ENCODE data around the gene SLC17A2.

The SLC17A2 gene, protein sequence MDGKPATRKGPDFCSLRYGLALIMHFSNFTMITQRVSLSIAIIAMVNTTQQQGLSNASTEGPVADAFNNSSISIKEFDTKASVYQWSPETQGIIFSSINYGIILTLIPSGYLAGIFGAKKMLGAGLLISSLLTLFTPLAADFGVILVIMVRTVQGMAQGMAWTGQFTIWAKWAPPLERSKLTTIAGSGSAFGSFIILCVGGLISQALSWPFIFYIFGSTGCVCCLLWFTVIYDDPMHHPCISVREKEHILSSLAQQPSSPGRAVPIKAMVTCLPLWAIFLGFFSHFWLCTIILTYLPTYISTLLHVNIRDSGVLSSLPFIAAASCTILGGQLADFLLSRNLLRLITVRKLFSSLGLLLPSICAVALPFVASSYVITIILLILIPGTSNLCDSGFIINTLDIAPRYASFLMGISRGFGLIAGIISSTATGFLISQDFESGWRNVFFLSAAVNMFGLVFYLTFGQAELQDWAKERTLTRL

DNA sequence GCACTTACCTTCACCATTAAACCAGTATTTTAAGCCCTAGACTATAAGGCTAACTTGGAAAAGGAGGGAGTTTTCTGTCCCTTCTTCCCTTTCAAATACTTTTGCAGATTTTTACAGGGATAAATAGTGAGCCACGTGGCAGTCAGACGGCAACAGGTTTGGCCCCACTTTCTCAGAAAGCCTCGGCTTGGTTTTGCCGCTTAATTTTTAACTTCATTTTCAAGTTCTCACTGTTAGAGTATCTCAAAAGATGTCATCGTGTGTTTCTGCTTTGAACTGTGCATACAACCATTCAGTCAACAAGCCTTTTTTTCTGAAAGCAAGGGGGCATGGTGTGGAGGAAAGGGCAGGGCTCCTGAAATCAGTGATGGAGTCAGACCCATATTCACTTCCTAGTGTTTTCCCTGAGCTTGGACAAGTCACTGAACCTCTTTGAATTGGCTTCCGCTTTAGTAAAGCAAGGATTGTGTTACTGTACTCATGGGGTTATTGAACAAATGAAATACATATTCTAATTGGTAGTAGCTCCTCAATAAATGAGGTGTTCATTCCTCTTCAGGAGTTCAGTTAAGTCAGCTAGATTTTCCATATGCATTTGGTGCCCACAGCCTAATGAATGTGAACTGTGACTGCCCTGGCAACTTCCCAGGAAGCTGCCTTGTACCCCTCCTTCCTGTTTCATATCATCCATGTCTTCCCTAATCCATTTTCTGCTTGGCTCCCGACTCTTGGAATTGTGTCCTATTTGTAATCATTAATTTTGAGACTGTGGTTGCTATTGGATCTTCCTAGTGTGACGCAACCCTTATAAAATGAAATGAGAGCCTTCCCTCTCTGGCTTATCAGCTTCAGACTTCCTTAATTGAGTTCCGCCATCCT, at the start of gene SLC17A2:
Gene SLC17A2 (minus strand): TSS at position 160 of the 879 bp plus-strand sequence. CDS start 4,895 bp downstream, outside the sequence.
- DNase-seq: no peak

DNA sequence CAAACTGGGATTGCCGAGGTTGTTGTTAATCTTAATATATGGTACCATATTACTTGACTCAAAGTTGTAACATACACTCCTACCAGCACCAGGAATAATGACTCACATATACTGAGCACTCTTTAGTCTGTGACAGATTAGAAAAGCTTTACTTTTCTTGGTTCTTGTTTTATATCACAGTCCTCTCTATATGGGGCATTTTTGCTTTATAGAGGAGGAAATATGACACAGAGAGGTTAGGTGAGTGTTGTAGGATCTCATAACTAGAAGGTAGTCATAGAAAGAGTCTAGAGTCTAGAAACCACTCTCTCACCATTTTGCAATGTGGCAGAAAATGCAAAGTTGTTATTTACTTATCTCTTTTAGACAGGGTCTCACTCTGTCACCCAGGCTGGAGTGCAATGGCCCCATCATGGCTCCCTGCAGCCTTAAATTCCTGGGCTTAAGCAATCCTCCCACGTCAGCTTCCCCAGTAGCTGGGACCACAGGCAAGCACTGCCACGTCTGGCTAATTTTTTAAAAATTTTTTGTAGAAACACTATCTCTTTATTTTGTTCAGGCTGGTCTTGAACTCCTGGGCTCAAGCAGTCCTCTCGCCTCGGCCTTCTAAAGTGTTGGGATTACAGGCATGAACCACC, 45.6 kb upstream of the SLC17A2 start:
- no peak for DNase-seq

DNA sequence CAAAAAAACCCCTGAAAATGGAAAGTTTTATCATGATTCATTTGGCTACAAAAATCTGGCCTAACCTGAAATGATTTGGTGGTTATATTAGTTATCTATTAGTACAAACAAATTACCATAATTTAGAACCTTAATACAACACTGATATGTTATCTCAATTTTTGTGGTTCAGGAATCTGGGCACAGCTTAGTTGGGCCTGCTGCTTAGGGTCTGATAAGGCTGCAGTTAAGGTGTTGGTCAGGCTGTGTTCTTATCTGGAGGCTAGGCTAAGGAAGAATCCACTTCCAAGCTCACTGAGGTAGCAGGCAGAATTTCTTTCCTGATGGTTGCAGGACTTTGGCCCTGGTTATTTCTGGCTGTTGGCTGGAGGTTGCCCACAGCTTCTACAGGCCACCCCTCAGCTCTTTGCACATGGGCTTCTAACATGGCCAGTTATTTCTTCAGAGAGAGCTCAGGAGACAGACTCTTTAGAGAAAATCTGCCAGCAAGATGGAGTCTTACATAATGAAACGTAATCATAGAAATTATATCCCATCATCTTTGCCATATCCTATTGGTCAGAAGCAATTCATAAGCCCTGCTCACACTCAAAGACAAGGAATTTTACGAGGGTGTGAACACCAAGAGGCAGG, 43.5 kb upstream of the SLC17A2 start:
- DNase-seq: no peak

DNA sequence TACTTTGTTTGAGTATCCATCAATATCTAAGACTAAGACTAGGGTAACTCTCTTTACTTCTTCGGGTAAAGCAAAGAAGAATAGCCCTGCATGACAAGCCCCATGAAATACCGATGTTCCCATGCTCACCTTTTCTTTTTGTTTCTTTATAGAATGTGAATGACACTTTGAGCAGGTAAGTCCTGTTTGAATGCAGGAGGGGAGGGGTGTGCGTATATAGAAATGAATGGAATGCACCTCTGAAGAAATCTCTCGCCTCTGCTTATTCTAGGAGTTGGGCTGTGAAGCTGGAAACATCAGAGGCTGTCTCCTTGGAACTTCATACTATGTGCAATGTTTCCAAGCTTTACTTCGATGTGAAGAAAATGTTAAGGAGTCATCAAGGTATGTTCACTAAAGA, 42.4 kb upstream of the SLC17A2 start:
- DNase-seq: no peak

DNA sequence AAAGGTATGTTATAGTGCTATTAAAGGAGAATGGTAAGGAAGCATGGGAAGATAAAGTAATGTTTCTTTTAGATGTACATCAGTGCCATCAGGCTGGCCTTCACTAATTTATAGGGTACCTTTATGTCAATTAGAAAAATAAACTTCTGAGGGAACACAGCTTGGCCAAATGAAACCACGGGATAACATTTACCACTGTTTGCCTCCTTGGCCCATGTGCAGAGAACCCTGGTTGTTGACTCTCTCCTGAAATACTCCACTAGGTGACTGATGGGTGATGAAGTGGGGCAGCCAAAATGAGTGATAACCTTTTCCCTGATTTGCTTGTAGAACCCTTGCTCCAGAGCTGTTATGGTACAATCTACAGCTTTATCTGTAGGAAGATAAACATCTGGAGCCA, 41.6 kb upstream of the SLC17A2 start:
- DNase-seq: no peak

DNA sequence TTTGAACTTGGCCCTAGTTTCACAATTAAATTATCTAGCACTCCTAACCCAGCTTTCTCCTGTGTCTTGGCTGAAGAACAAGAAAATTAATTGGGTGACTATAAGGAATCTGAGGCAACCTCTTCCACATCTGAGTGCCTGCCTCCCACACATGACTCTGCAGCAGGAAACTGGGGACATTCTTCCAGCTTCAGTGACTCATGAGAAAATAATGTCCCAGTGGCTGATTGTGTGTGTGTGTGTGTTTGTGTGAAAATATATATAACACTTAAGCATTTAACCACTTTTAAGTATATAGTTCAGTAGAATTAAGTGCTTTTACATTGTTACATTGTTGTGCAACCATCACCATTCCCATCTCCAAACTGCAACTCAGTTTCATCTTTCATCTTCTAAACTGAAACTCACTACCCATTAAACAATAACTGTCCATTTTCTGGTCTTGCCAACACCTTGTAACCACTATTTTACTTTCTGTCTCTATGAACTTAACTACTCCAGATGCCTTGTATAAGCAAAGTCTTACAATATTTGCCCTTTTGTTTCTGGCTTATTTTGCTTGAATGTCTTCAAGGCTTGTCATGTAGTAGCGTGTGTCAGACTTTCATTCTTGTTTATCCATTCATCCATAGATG, 40.8 kb upstream of the SLC17A2 start:
- no peak for DNase-seq

DNA sequence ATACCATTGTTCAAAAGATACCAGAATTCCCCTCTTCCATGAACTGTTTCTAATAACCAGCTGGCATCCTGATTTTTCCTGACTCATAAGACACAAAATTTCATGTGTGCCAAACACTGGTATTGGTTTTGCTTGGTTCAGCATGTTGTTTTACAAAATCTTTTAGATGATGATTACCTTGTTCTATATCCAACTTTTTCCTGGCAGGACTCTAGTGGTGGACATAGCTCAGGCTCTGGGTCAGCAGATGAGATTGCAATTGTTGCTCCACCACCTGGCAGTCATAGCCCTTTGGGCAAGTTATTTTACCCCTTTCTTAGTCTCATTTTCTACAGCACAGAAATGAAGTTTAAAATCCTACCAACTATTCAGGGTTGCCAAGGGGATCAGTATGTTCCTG, 38.3 kb upstream of the SLC17A2 start:
- DNase-seq: no peak

DNA sequence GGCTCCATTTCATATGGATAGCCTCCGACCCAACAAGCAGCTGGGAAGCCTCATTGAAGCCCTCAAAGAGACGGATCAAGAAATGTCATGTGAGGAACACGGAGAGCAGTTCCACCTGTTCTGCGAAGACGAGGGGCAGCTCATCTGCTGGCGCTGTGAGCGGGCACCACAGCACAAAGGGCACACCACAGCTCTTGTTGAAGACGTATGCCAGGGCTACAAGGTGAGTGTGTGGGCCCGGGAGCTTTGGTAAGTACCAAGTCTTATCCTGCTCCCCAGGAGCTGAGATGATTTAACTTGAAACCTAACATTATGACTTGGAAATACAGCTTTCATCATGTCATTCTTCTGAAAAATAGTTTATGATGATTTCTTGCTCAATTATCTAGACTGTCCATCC, 36.2 kb upstream of the SLC17A2 start:
- DNase-seq: no peak

DNA sequence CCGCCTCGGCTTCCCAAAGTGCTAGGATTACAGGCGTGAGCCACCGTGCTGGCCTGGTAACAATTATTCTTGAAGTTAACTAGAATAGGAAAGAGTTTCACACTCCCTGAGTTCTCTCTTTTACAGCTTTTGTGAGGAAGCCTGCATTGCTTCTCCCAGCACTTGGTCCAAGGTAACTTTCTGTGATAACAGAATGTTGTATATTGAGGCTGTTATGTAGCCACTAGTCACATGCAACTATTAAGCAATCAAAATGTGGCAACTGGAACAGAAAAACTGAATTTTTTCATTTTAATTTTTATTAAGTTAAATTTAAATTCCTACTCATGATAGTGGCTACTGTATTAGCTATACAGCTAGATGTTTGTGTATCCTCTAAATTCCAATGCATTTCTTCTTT, 34.6 kb upstream of the SLC17A2 start:
- DNase-seq: no peak

DNA sequence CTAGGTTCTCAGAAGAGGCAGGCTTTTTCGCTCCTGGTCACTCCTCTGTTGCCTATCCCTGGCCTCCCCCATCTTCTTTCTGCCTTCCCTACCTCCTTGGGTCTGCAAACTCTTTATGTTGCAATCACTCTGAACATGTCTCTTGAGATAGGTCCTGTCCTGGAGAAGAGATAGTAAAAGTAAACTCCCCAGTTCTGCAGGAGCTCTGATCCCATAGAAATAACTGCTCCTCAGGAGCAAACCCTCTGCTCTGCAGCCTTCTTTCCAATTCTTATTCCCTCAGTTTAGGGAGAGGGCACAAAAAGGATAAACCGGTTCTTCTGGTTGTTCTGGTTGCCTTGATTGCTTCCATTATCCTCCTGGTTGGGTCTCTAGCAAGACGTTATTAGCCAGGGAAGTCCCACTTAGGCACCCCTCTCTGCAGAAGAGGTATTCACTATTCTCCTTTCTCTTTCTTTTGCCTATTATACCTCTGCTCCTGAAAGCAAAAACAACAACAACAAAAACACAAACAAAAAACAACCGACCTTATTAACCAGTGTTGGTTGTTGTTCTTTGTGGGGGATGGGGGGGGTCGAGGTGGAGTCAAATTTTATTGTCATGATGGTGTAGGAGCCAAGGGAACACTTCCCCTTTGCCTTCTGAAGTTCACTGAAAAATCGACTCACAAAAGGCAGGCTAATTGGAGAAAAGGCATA, 33.1 kb upstream of the SLC17A2 start:
- no peak for DNase-seq

DNA sequence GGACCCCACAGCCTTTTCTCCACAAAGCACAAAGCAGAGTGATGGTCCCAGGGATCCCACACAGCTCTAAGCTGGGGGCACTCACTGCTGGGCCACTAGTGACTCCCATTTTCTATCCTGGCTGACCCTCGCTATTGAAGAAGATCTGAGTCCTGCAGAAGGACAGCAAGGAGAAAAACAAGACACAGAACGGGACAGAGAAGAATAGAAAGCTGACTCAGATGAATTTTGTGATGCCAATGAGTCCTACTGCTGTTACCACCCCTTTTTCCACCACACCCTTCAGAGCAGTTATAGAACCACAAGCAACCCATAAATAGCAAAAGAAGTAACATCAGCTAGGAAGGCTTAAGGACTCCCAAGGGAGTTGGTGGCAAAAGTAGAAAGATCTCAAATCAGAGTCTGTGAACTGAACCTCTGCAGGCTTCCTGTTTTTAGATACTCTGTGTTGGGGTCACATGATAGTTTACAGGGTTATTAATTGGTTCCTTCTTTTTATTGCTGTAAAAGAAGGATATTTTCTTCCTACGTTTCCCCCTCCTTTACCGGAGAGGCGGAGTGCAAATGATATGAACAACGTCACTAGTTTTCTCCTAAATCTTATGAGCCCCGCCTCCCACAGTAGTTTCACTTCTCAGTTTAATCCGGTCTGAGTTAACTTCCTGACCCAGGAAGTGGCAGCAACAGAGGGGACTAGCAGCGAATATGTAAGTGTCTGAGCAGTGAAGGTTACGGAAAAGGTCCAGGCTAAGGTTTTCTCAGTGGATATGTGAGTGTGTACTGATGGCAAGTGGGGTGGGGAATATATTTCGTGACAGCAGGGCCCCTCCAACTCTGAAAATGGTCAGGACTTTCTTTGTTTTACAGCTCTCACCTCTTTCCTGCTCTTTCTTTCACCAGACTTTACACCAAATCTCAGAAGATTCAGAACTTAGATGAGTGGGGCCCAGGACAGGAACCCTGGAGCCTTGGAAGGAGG, 31.9 kb upstream of the SLC17A2 start, which contains the start of gene TRIM38:
Gene TRIM38 (plus strand): TSS at position 654 of the 979 bp plus-strand sequence. CDS start 3,721 bp downstream, outside the sequence.
- DNase-seq: no peak

DNA sequence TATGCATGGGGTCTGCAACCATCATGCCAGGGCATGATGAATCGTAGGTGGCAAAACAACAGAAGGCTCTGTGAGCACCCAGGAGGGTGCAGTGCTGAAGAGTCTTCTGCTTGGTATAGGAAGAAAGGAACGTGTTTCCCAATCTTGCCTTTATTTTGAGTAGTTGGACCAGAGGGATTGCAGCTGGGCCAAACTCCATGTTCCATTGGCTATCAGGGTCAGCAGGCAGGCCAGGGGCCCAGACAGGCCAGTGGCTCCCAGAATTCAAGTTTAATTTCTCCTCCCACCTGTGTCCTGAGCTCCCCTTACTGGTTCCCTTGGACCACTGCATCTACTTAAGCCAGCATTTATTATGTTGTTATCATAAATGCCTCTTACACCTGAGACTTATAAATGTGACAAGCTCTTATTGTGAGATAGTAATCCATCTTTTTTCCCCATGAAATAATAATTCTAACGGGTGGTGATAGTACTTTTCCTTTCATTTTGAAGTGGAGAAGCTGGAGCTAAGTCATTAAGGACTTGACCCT, 31.2 kb upstream of the SLC17A2 start:
- DNase-seq: no peak

DNA sequence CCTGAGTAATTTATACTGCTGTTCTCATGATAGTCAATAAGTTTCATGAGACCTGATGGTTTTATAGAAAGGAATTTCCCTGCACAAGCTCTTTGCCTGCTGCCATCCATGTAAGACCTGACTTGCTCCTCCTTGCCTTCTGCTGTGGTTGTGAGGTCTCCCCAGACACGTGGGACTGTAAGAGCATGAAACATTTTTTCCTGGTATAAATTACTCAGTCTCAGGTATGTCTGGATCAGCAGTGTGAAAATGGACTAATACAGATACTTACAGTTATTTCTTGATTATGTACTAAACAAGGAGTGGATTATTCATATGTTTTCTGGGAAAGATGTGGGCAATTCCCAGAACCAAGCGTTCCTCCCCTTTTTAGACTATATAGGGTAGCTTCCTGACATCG, 30.2 kb upstream of the SLC17A2 start:
- no peak for DNase-seq

DNA sequence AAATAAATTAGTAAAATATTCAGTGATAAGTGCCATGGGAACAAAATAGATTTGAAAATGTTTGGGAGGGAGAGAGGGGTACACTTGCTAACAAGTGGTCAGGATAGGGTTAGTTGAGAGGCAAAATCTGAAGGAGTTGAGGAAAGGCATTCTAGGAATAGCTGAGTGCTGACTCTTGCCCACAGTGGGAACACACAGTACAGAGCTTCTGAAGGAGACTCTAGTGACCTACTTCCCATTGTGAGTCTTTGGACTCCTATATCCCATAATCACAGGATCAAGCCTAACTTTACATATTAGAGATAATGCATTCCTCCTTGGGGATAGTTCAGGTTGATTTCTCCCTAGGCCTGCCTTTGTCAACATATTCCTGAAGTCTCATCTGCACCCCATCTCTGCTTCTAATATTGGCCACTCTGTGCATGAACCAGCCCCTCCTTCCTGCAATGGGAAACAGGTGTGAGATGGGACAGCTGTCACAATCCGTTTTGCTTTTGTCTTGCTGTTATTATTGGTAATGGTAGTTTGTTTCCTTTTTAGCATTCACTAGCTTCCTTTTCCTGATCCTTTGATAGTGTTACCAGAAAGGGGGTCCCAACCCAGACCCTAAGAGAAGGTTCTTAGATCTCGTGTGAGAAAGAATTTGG, 29.5 kb upstream of the SLC17A2 start:
- no peak for DNase-seq

DNA sequence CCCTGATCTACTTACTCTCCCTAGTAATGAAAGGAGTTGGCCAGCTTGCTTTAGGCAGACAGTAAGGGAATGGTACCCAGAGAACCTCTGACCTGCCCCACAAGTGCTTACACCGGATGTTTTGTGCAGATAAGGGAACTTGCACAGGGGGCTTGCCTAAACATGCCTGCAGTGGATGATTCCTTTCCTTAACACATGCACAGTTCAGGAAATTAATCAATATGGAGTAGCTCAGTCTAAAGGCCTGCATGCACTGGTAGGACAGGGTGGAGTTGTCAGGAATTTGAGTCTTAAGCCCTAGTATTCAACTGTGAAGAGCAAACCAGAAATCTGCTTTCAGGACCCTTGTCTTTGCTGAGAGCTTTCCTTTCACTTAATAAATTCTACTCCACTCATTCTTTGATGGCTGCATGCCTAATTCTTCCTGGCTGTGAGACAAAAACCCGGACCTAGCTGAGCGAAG, 28.2 kb upstream of the SLC17A2 start:
- no peak for DNase-seq

DNA sequence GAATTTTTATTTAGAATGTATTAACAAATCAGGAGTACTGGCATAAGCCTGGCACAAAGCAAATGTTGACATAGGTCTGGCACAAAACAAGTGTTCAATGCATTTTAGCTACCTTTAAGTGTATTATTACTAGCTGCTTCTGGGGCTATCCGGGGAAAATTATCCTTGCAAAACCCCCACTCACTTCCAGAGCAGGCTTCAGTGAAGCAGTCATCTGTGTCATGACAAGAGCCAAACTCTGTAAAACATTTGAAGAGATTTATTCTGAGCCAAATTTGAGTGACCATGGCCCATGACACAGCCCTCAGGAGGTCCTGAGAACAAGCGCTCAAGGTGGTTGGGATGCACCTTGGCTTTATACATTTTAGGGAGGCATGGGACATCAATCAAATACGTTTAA, 25.7 kb upstream of the SLC17A2 start:
- no peak for DNase-seq

DNA sequence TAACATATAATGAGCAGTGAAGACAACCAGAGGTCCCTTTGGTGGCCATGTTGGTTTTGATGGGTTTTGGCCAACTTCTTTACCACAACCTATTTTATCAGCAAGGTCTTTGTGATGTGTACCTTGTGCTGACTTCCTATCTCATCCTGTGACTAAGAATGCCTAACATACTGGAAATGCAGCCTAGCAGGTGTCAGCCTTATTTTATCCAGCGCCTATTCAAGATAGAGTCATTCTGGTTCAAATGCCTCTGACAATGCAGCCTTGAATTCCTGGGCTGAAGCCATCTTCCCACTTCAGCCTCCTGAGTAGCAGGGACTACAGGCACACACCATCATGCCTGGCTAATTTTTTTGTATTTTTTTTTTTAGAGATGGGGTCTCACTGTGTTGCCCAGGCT, 24.3 kb upstream of the SLC17A2 start:
- no peak for DNase-seq

DNA sequence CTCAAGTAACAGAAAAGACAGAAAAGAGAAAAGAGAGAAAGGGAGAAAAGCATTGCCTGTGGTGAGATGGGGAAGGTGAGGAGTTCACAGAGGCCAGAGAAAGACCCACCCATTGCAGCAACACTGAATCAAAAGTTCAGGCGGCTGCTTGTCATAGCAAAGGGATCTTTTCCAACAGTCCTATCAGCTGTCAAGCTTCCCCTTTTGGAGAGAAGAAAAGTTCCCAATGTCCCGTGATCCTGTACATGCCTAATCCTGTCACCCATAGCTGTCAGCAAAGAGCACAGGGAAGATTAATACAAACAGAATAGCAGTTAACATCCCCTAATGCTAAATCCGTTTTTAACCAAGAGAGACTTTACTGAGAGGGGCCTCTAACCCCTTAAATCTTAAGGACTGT, 23.2 kb upstream of the SLC17A2 start:
- no peak for DNase-seq

DNA sequence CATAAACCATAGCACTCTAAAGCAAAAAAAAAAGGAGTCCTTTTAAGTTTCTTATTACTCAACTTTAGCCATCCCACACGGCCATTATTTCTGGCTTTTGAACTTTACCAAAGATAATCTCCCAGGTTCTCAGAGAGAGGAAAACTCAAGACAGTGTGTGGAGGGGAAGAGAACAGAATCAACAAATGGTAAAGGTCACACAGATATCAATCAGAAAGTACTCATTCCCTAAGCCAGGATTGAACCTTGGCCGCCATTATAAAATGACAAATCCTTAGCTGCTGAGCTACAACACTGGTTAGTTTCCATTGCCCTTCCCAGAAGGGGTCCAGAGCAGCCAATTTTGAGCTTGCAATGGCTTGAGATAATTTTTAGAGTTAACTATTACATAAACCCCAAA, 22.0 kb upstream of the SLC17A2 start:
- no peak for DNase-seq

Measured in COR-L47 (cell line).